ENCODE data around the gene NHLRC3. TPM values are rescaled to one million over a fixed set of nuclear protein-coding genes. Genes with fewer than 3 reads are reported as not detected.
"Not testable (repeated sequence)": the region's sequence is repeated elsewhere in the genome, so short reads cannot be mapped to it uniquely, and the experiment has no call there.

The NHLRC3 gene
- 7.2 and 8.4 TPM in 2 replicates for total RNA-seq (2012; rRNA removed)

- Histone ChIP-seq H3K4me2 (ENCODE audit: low read length) (peak within 1 kb of the TSS; percentile 83), H3K27me3 (ENCODE audit: control insufficient read depth, insufficient read depth, low read length) (no peaks in the 10 kb centered on the region), H3K4me1 (ENCODE audit: control insufficient read depth, insufficient read depth, low read length) (peaks cover 20% of the 10 kb centered on the region), H3K9me3 (replicated peaks; ENCODE audit: low read length) (no peaks in the 10 kb centered on the region), H3K36me3 (ENCODE audit: insufficient read depth, low read length) (no peaks in the 10 kb centered on the region), H3K4me3 (ENCODE audit: low read length) (peak within 1 kb of the TSS; percentile 96), H3K9ac (ENCODE audit: low read depth, low read length) (peak within 1 kb of the TSS; percentile 84)
These were observed at the start of gene NHLRC3, which contains the start of gene PROSER1 for GRCh38 chr13:39037880-39038568. Gene NHLRC3, plus strand, starts transcription at chr13:39038456. Its CDS starts 184 bp downstream, at chr13:39038640. Gene PROSER1, minus strand, starts transcription at chr13:39038089. Its CDS starts 847 bp downstream, at chr13:39037242.

- no peaks in the 10 kb centered on the region for H3K4me1 ChIP-seq (ENCODE audit: control insufficient read depth, insufficient read depth, low read length)
- H3K36me3 ChIP-seq (ENCODE audit: insufficient read depth, low read length) = no peaks in the 10 kb centered on the region
- H3K4me3 ChIP-seq (ENCODE audit: low read length) = no peak within 1 kb of the TSS
These were observed 47.6 kb upstream of the NHLRC3 start, which contains the start of gene STOML3 for GRCh38 chr13:38990693-38991092. Gene STOML3, minus strand, starts transcription at chr13:38990831. Its CDS starts 110 bp downstream, at chr13:38990721.

GRCh38 chr13:38993381-38993780 is 44.9 kb upstream of the NHLRC3 start:
- H3K36me3 ChIP-seq (ENCODE audit: insufficient read depth, low read length) = no peaks in the 10 kb centered on the region
- no peaks in the 10 kb centered on the region for H3K4me1 ChIP-seq (ENCODE audit: control insufficient read depth, insufficient read depth, low read length)
- no peaks in the 10 kb centered on the region for H3K27me3 ChIP-seq (ENCODE audit: control insufficient read depth, insufficient read depth, low read length)
- no peak overlapping the region for H3K9ac ChIP-seq (ENCODE audit: low read depth, low read length)
- no peak overlapping the region for H3K4me2 ChIP-seq (ENCODE audit: low read length)
- no peak overlapping the region for H3K4me3 ChIP-seq (ENCODE audit: low read length)
- H3K9me3 ChIP-seq (replicated peaks; ENCODE audit: low read length) = no peaks in the 10 kb centered on the region

More at GRCh38 chr13:38990693-38991092, 47.6 kb upstream of the NHLRC3 start, which contains the start of gene STOML3:
- H3K9ac ChIP-seq (ENCODE audit: low read depth, low read length) = no peak within 1 kb of the TSS
- H3K4me2 ChIP-seq (ENCODE audit: low read length) = no peak within 1 kb of the TSS
- no peaks in the 10 kb centered on the region for H3K27me3 ChIP-seq (ENCODE audit: control insufficient read depth, insufficient read depth, low read length)
- H3K9me3 ChIP-seq (replicated peaks; ENCODE audit: low read length) = no peaks in the 10 kb centered on the region

- Histone ChIP-seq H3K9ac (ENCODE audit: low read depth, low read length) (no peak overlapping the region), H3K4me2 (ENCODE audit: low read length) (no peak overlapping the region), H3K36me3 (ENCODE audit: insufficient read depth, low read length) (no peaks in the 10 kb centered on the region), H3K4me1 (ENCODE audit: control insufficient read depth, insufficient read depth, low read length) (no peaks in the 10 kb centered on the region), H3K4me3 (ENCODE audit: low read length) (no peak overlapping the region), H3K27me3 (ENCODE audit: control insufficient read depth, insufficient read depth, low read length) (no peaks in the 10 kb centered on the region), H3K9me3 (replicated peaks; ENCODE audit: low read length) (no peaks in the 10 kb centered on the region)
These were observed 39.5 kb upstream of the NHLRC3 start for GRCh38 chr13:38998739-38999138.

- peaks cover 31% of the 10 kb centered on the region for H3K36me3 ChIP-seq (ENCODE audit: insufficient read depth, low read length)
- H3K4me1 ChIP-seq (ENCODE audit: control insufficient read depth, insufficient read depth, low read length); H3K27me3 ChIP-seq (ENCODE audit: control insufficient read depth, insufficient read depth, low read length); H3K4me3 ChIP-seq (ENCODE audit: low read length); H3K9me3 ChIP-seq (replicated peaks; ENCODE audit: low read length); H3K4me2 ChIP-seq (ENCODE audit: low read length); H3K9ac ChIP-seq (ENCODE audit: low read depth, low read length): not testable (repeated sequence)
These were observed 31.7 kb upstream of the NHLRC3 start for GRCh38 chr13:39006371-39007111.

- H3K9me3 ChIP-seq (replicated peaks; ENCODE audit: low read length) = no peaks in the 10 kb centered on the region
- no peaks in the 10 kb centered on the region for H3K27me3 ChIP-seq (ENCODE audit: control insufficient read depth, insufficient read depth, low read length)
- H3K4me1 ChIP-seq (ENCODE audit: control insufficient read depth, insufficient read depth, low read length) = no peaks in the 10 kb centered on the region
- no peak overlapping the region for H3K4me2 ChIP-seq (ENCODE audit: low read length)
- H3K4me3 ChIP-seq (ENCODE audit: low read length) = no peak overlapping the region
- H3K9ac ChIP-seq (ENCODE audit: low read depth, low read length) = no peak overlapping the region
- peaks cover 78% of the 10 kb centered on the region for H3K36me3 ChIP-seq (ENCODE audit: insufficient read depth, low read length)
These were observed 25.6 kb upstream of the NHLRC3 start for GRCh38 chr13:39012608-39013007.

- no peaks in the 10 kb centered on the region for H3K9me3 ChIP-seq (replicated peaks; ENCODE audit: low read length)
- peaks cover 69% of the 10 kb centered on the region for H3K36me3 ChIP-seq (ENCODE audit: insufficient read depth, low read length)
- H3K4me1 ChIP-seq (ENCODE audit: control insufficient read depth, insufficient read depth, low read length) = no peaks in the 10 kb centered on the region
- H3K27me3 ChIP-seq (ENCODE audit: control insufficient read depth, insufficient read depth, low read length) = no peaks in the 10 kb centered on the region
- H3K4me2 ChIP-seq (ENCODE audit: low read length) = no peak overlapping the region
- H3K4me3 ChIP-seq (ENCODE audit: low read length) = no peak overlapping the region
- H3K9ac ChIP-seq (ENCODE audit: low read depth, low read length) = no peak overlapping the region
These were observed 24.8 kb upstream of the NHLRC3 start for GRCh38 chr13:39013462-39013861.

- no peak overlapping the region for H3K9ac ChIP-seq (ENCODE audit: low read depth, low read length)
- H3K4me2 ChIP-seq (ENCODE audit: low read length) = no peak overlapping the region
- H3K27me3 ChIP-seq (ENCODE audit: control insufficient read depth, insufficient read depth, low read length) = no peaks in the 10 kb centered on the region
- no peak overlapping the region for H3K4me3 ChIP-seq (ENCODE audit: low read length)
- H3K9me3 ChIP-seq (replicated peaks; ENCODE audit: low read length) = no peaks in the 10 kb centered on the region
- peaks cover 57% of the 10 kb centered on the region for H3K36me3 ChIP-seq (ENCODE audit: insufficient read depth, low read length)
- H3K4me1 ChIP-seq (ENCODE audit: control insufficient read depth, insufficient read depth, low read length) = no peaks in the 10 kb centered on the region
These were observed 22.2 kb upstream of the NHLRC3 start for GRCh38 chr13:39016087-39016486.

GRCh38 chr13:39016787-39017186 is 21.5 kb upstream of the NHLRC3 start:
- Histone ChIP-seq H3K27me3 (ENCODE audit: control insufficient read depth, insufficient read depth, low read length) (no peaks in the 10 kb centered on the region), H3K4me1 (ENCODE audit: control insufficient read depth, insufficient read depth, low read length) (no peaks in the 10 kb centered on the region), H3K4me3 (ENCODE audit: low read length) (no peak overlapping the region), H3K4me2 (ENCODE audit: low read length) (no peak overlapping the region), H3K36me3 (ENCODE audit: insufficient read depth, low read length) (peaks cover 50% of the 10 kb centered on the region), H3K9me3 (replicated peaks; ENCODE audit: low read length) (no peaks in the 10 kb centered on the region), H3K9ac (ENCODE audit: low read depth, low read length) (no peak overlapping the region)

GRCh38 chr13:39020853-39021462 is 17.3 kb upstream of the NHLRC3 start:
- Histone ChIP-seq H3K4me2 (ENCODE audit: low read length) (no peak overlapping the region), H3K9me3 (replicated peaks; ENCODE audit: low read length) (no peaks in the 10 kb centered on the region), H3K36me3 (ENCODE audit: insufficient read depth, low read length) (peaks cover 57% of the 10 kb centered on the region), H3K4me1 (ENCODE audit: control insufficient read depth, insufficient read depth, low read length) (no peaks in the 10 kb centered on the region), H3K4me3 (ENCODE audit: low read length) (no peak overlapping the region), H3K9ac (ENCODE audit: low read depth, low read length) (no peak overlapping the region), H3K27me3 (ENCODE audit: control insufficient read depth, insufficient read depth, low read length) (no peaks in the 10 kb centered on the region)

GRCh38 chr13:39023316-39023715 is 14.9 kb upstream of the NHLRC3 start:
- no peak overlapping the region for H3K4me2 ChIP-seq (ENCODE audit: low read length)
- peaks cover 62% of the 10 kb centered on the region for H3K36me3 ChIP-seq (ENCODE audit: insufficient read depth, low read length)
- H3K4me1 ChIP-seq (ENCODE audit: control insufficient read depth, insufficient read depth, low read length) = no peaks in the 10 kb centered on the region
- H3K27me3 ChIP-seq (ENCODE audit: control insufficient read depth, insufficient read depth, low read length) = no peaks in the 10 kb centered on the region
- H3K4me3 ChIP-seq (ENCODE audit: low read length) = no peak overlapping the region
- H3K9me3 ChIP-seq (replicated peaks; ENCODE audit: low read length) = no peaks in the 10 kb centered on the region
- H3K9ac ChIP-seq (ENCODE audit: low read depth, low read length) = no peak overlapping the region
